Lower leg skin (tissue), 3 donors: ENCODE data around the gene POM121L12.

Experiments used
- CTCF ChIP-seq, 3 donors: fragments of 450-650 bp; IDR thresholded peaks; one replicate each; pipeline ENCODE4 v1.5.1; 2016; ENCODE audit warnings: antibody characterized with exemption in 3 of 3, mild to moderate bottlenecking in 3 of 3, moderate library complexity in 2 of 3
- POLR2A ChIP-seq, 2 donors: fragments of 450-650 bp; IDR thresholded peaks; one replicate each; pipeline ENCODE4 v1.6.1; 2016 to 2017; ENCODE audit warnings: antibody characterized with exemption in 2 of 2, mild to moderate bottlenecking in 1 of 2, moderate library complexity in 1 of 2

DNA sequence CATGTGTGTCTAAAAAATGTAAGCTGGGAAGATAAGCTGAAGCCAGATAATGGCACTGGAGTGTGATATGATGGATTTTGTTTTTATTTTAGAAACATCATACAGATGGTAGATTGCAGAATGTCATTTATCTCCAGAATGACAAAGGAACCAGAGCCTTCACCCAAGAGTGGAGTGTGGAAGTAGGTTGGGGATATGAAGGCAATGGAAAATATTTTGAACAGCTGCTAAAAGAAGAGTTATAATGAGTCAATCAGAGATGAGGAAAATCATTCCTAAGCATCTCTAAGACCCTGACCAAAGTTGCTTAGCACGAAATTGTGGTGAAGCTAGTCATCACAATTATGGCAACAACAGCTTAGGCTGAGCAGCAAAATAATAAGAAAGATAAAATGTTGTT, 39.8 kb upstream of the POM121L12 start:
- TF ChIP-seq CTCF (IDR thresholded peaks at IDR 0.05) (no peak), POLR2A (IDR thresholded peaks at IDR 0.05) (no peak)
